AG09319 (cell line): ENCODE data around the gene LRRC8D.

Source experiments
- DNase-seq: peaks from one replicate; pipeline ENCODE4 v3.0.0-alpha.2; 2010; ENCODE audit warnings: low read depth; ENCODE audit errors: extremely low read depth
- CTCF ChIP-seq: IDR thresholded peaks from 2 replicates; pipeline ENCODE4 v1.5.1; 2011; ENCODE audit warnings: low read depth, mild to moderate bottlenecking, inconsistent platforms, low read length, moderate library complexity

The LRRC8D gene

GRCh38 chr1:89935235-89935634 lies 114.4 kb downstream of the LRRC8D start:
- no peak for TF ChIP-seq CTCF
- no peak for DNase-seq

- no peak for DNase-seq
- no peak for TF ChIP-seq CTCF
These were observed 115.9 kb downstream of the LRRC8D start for GRCh38 chr1:89936694-89937093.

DNA sequence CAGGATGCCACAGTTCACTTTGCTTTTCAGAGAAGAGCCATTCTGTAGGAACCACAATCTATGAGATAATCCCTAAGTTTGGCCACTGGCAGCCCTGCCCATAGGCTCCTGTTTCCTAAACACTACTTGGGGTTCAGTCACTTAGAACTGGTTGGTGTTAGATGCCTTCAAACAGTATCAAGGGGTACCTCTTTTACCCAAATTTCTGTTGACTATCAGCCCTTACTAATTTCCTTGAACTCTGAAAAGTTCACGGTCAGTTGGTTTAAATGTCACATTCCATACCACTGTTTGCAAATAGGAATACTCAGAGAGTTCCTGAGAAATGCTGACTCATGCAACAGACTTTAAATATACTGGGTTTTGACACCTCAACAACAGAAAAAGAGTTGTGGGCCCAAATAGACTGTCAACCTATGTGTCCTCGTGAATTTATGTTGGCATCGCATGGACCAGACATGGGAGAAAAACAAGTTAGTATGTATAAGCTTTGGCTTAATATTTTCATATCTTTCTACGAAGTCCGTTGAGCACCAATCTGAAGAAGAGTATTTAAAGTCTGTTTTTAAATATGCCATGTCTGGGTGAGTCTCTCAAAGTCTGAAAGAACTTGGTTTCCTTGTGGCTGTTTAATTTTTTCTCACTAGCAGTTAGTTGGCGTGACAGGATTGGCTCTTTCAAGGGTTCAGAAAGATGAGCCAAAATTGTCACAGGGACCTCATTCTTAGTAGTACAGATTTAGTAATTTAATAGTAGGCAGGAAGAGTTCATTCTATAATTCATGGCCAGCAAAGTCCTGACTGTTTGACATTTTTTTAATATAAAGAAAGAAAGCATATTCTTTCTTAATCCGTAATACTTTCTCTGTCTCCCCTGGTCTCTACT lies 117.6 kb downstream of the LRRC8D start:
- TF ChIP-seq CTCF: no peak
- DNase-seq: peak; percentile 12

GRCh38 chr1:89939059-89939570 lies 118.3 kb downstream of the LRRC8D start:
- TF ChIP-seq CTCF: no peak
- no peak for DNase-seq

DNA sequence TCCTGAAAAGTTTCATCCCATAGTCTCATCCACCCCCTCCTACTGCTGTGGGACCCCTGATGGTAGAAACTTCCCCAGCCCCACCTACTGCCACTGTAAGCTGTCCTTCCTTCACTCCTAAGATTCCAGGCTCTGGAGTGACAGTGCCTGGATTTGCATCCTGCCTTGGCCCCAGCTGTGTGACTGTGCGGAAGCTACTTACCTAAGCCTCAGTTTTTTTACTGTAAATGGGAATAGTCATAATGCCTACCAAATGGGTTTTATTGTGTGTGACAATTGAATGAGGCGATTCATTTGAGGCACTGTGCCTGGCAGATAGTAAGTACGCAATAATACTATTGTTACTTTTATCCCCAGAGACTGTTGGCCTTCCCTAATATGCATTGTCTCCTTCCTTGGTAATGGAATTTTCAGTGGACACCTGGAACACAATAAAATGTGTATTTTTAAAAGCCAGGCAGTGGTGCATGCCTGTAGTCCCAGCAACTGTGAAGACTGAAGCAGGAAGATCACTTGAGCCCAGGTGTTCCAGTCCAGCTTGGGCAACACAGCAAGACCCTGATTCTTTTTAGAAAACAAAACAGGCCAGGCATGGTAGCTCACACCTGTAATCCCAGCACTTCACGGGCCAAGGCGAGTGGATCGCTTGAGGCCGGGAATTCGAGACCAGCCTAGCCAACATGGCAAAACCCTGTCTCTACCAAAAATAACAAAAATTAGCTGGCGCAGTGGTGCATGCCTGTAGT lies 119.0 kb downstream of the LRRC8D start:
- no peak for DNase-seq
- no peak for TF ChIP-seq CTCF

DNA sequence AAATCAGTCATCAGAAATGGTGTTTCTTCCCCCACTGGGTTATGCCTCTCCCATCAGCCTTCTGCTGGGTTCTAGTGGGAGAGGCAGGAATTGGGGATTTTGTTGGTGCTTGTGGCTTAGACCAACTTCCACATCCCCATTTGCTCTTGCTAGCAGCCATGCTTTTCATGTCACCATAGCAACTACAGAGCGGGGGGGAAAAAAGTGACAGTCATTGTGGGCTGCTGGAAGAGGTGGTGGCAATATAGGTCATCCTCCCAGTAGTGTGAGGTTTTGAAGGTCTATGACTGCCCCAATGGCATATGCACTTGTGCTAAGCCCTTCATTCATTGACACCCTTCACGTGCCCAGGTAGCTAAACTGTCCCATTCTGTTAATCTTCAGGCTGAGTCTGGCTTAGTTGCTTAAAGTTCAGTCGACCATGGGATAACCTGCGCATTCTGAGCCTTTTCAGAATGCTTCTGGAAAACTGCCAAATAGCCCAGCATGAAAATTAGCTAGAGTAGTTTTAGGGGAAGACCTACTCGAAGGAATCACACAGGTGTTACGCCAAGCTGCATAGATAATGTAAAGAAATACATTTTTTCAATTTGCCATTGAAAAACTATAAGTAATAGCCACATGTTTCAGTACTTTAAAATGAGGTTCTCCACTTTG lies 120.4 kb downstream of the LRRC8D start:
- DNase-seq: no peak
- no peak for TF ChIP-seq CTCF

DNA sequence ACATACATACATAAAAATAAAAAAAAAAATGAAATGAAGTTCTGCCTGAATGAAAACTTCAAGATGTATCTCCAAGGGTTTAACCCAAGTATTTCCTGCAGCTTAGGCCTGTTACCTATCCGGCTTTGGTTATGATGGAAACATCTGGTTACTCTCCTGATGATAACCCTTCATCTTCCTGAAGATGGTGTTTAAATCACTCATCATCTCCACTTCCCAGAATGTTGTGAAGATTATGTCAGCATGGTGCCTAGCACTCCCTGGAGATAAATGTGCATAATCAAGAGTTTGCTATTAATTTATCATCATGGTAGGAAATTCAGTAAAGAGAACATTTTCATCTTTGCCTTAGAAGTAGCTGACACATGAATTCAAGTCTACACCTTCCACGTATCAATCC lies 121.2 kb downstream of the LRRC8D start:
- DNase-seq: no peak
- TF ChIP-seq CTCF: no peak
